H9 (cell line): ENCODE results near the gene NRGN. TPM values are rescaled to one million over a fixed set of nuclear protein-coding genes. Genes with fewer than 3 reads are reported as not detected.

ENCODE experiments used
- DNase-seq: peaks from one replicate; pipeline ENCODE4 v3.0.0-alpha.2; 2017
- H2AFZ ChIP-seq: one replicate; pipeline ENCODE4 v1.6.1; 2013; ENCODE audit warnings: mild to moderate bottlenecking, low read length, control low read depth, moderate library complexity
- H2AK5ac ChIP-seq: 2 replicates; pipeline ENCODE4 v1.6.1; 2013; ENCODE audit warnings: low read length, control low read depth, mixed read lengths; ENCODE audit not compliant: insufficient read length
- H2BK120ac ChIP-seq: one replicate; pipeline ENCODE4 v1.6.1; 2013; ENCODE audit warnings: low read depth, mild to moderate bottlenecking, low read length, control low read depth, inconsistent platforms; ENCODE audit not compliant: poor library complexity, severe bottlenecking
- H2BK12ac ChIP-seq: 2 replicates; pipeline ENCODE4 v1.6.1; 2013; ENCODE audit warnings: low read length, control low read depth, mixed read lengths, low read depth; ENCODE audit not compliant: insufficient read length
- H2BK15ac ChIP-seq: 2 replicates; pipeline ENCODE4 v1.6.1; 2013; ENCODE audit warnings: low read depth, low read length, control low read depth
- H2BK20ac ChIP-seq: one replicate; pipeline ENCODE4 v1.6.1; 2013; ENCODE audit warnings: low read depth, mild to moderate bottlenecking, low read length, control low read depth, inconsistent platforms; ENCODE audit not compliant: poor library complexity, severe bottlenecking
- H2BK5ac ChIP-seq: 2 replicates; pipeline ENCODE4 v1.6.1; 2013; ENCODE audit warnings: low read length, control low read depth, mixed read lengths; ENCODE audit not compliant: insufficient read length
- H3K14ac ChIP-seq: 2 replicates; pipeline ENCODE4 v1.6.1; 2013; ENCODE audit warnings: low read length, control low read depth; ENCODE audit not compliant: insufficient read depth
- H3K18ac ChIP-seq: 2 replicates; pipeline ENCODE4 v1.6.1; 2013; ENCODE audit warnings: low read depth, mild to moderate bottlenecking, mixed read lengths, low read length, control low read depth; ENCODE audit not compliant: insufficient read length
- H3K23ac ChIP-seq: 2 replicates; pipeline ENCODE4 v1.6.1; 2013; ENCODE audit warnings: low read length, control low read depth, mixed read lengths, low read depth; ENCODE audit not compliant: insufficient read length
- H3K23me2 ChIP-seq: 2 replicates; pipeline ENCODE4 v1.6.1; 2013; ENCODE audit warnings: low read depth, mild to moderate bottlenecking, mixed read lengths, low read length, control low read depth; ENCODE audit not compliant: insufficient read length, poor library complexity, severe bottlenecking
- H3K27ac ChIP-seq: 2 replicates; pipeline ENCODE4 v1.5.1; 2013; ENCODE audit warnings: low read length, control low read depth, mixed read lengths, low read depth; ENCODE audit not compliant: insufficient read length
- H3K27me3 ChIP-seq: 2 replicates; pipeline ENCODE4 v1.6.1; 2013; ENCODE audit warnings: low read length, control low read depth, inconsistent platforms; ENCODE audit not compliant: insufficient read depth
- H3K4ac ChIP-seq: 2 replicates; pipeline ENCODE4 v1.6.1; 2013; ENCODE audit warnings: low read depth, mild to moderate bottlenecking, control low read depth, inconsistent platforms, low read length, moderate library complexity
- H3K4me1 ChIP-seq: 2 replicates; pipeline ENCODE4 v1.6.1; 2013; ENCODE audit warnings: low read length, control low read depth, inconsistent platforms; ENCODE audit not compliant: insufficient read depth
- H3K4me2 ChIP-seq: 2 replicates; pipeline ENCODE4 v1.6.1; 2013; ENCODE audit warnings: low read length, control low read depth, mixed read lengths; ENCODE audit not compliant: insufficient read length, insufficient read depth
- H3K56ac ChIP-seq: 2 replicates; pipeline ENCODE4 v1.6.1; 2013; ENCODE audit warnings: low read depth, mild to moderate bottlenecking, mixed read lengths, low read length, control low read depth; ENCODE audit not compliant: insufficient read length
- H3K79me1 ChIP-seq: 2 replicates; pipeline ENCODE4 v1.6.1; 2013; ENCODE audit warnings: low read depth, mild to moderate bottlenecking, moderate library complexity, low read length, control low read depth, inconsistent platforms; ENCODE audit not compliant: insufficient read depth, poor library complexity, severe bottlenecking
- H3K79me2 ChIP-seq: 2 replicates; pipeline ENCODE4 v1.6.1; 2013; ENCODE audit warnings: low read length, control low read depth, inconsistent platforms; ENCODE audit not compliant: insufficient read depth
- H3K9ac ChIP-seq: 2 replicates; pipeline ENCODE4 v1.6.1; 2013; ENCODE audit warnings: low read length, control low read depth, mixed read lengths; ENCODE audit not compliant: insufficient read length; ENCODE audit errors: extremely low read depth
- H3K9me3 ChIP-seq: one replicate; pipeline ENCODE4 v1.6.1; 2013; ENCODE audit warnings: low read depth, low read length, inconsistent platforms; ENCODE audit not compliant: control insufficient read depth
- H3T11ph ChIP-seq: one replicate; pipeline ENCODE4 v1.6.1; 2013; ENCODE audit warnings: mild to moderate bottlenecking, low read length, control low read depth, inconsistent platforms
- H4K20me1 ChIP-seq: one replicate; pipeline ENCODE4 v1.6.1; 2013; ENCODE audit not compliant: control insufficient read depth, insufficient read length, insufficient read depth
- H4K5ac ChIP-seq: 2 replicates; pipeline ENCODE4 v1.6.1; 2013; ENCODE audit warnings: low read depth, mild to moderate bottlenecking, mixed read lengths, low read length, control low read depth; ENCODE audit not compliant: insufficient read length
- H4K8ac ChIP-seq: replicated peaks from 2 replicates; pipeline ENCODE4 v1.6.1; 2013; ENCODE audit warnings: low read length, control low read depth, mixed read lengths, low read depth; ENCODE audit not compliant: insufficient read length
- H4K91ac ChIP-seq: 2 replicates; pipeline ENCODE4 v1.6.1; 2013; ENCODE audit warnings: low read depth, mild to moderate bottlenecking, moderate library complexity, mixed read lengths, low read length, control low read depth; ENCODE audit not compliant: insufficient read length
- H3K27ac Mint-ChIP-seq, 3 experiments: 2 replicates in 2 of 3; 3 replicates in 1 of 3; pipeline ENCODE4 v1.8.0; 2020 to 2021; ENCODE audit warnings: mixed read lengths in 3 of 3, mild to moderate bottlenecking in 1 of 3, moderate library complexity in 1 of 3
- H3K27me3 Mint-ChIP-seq: 2 replicates; pipeline ENCODE4 v1.8.0; 2021; ENCODE audit warnings: low read depth, mild to moderate bottlenecking, moderate library complexity, mixed read lengths
- H3K36me3 Mint-ChIP-seq, 3 experiments: 2 replicates in 2 of 3; 3 replicates in 1 of 3; pipeline ENCODE4 v1.8.0; 2020 to 2021; ENCODE audit warnings: low read depth in 3 of 3, mixed read lengths in 3 of 3; ENCODE audit not compliant: insufficient read depth in 1 of 3
- H3K4me1 Mint-ChIP-seq, 2 experiments: 2 replicates each; pipeline ENCODE4 v1.8.0; 2020; ENCODE audit warnings: mixed read lengths in 2 of 2
- H3K4me3 Mint-ChIP-seq, 2 experiments: 2 replicates in 1 of 2; 3 replicates in 1 of 2; pipeline ENCODE4 v1.8.0; 2020 to 2021; ENCODE audit warnings: mild to moderate bottlenecking in 2 of 2, mixed read lengths in 2 of 2, moderate library complexity in 1 of 2
- H3K9me3 Mint-ChIP-seq, 2 experiments: 2 replicates in 1 of 2; 3 replicates in 1 of 2; pipeline ENCODE4 v1.8.0; 2020; ENCODE audit warnings: mild to moderate bottlenecking in 2 of 2, mixed read lengths in 2 of 2, moderate library complexity in 1 of 2
- WGBS: extraction: QIAGEN DNeasy Blood & Tissue Kit; methylation state at CpG from one replicate; pipeline ENCODE4 v1.1.7; 2013; ENCODE audit warnings: missing lambda C conversion rate, low lambda C conversion rate, mixed read lengths; ENCODE audit not compliant: insufficient read length; ENCODE audit errors: extremely low coverage; 5-methylcytosine and 5-hydroxymethylcytosine counted together
- total RNA-seq: library from RNA; stranded (reverse); gene quantifications from 2 replicates; pipeline ENCODE4 v1.2.1, GENCODE V29; 2021
- TF ChIP-seq, protein P1 (sequence below): fragments of 200-600 bp; sonication (generic); conservative IDR thresholded peaks from 3 replicates; pipeline ENCODE4 v1.8.0; 2021; ENCODE audit warnings: antibody characterized with exemption, mild to moderate bottlenecking

Gene NRGN
- total RNA-seq, 1 experiment from 2014 or later = 6.4 TPM

DNA sequence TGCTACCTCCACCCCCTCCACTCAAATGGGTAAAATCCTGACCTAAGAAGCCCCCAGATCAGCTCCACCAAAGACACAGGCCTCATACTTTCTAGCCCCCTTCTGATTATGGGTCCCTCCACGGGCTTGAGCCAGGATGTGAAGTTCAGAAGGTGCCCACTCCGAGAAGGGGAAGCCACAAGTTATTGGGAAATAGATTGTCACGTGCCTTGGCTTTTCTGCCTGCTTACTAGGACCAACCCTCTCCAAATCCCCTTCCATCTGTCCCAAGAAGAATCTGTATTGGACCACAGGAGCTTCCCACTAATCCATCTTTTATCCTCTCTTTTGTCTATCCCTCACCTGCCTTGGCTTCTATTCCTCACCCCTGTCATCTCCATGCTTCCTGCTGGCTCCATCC is 3.0 kb upstream of the NRGN start:
- no peak overlapping the region for H3T11ph ChIP-seq
- H3K79me2 ChIP-seq = no peaks in the 10 kb centered on the region
- H3K4me3 Mint-ChIP-seq = no peak overlapping the region
- H2BK15ac ChIP-seq = no peak overlapping the region
- no peak overlapping the region for H2BK5ac ChIP-seq
- no peaks in the 10 kb centered on the region for H3K79me1 ChIP-seq
- H3K27me3 ChIP-seq = peaks cover 45% of the 10 kb centered on the region
- no peaks in the 10 kb centered on the region for H3K4me1 ChIP-seq
- no peak overlapping the region for H4K8ac ChIP-seq
- no peak overlapping the region for H3K4ac ChIP-seq
- H2AFZ ChIP-seq = no peak overlapping the region
- no peak overlapping the region for H2AK5ac ChIP-seq
- H3K9me3 ChIP-seq = no peaks in the 10 kb centered on the region
- H3K18ac ChIP-seq = no peak overlapping the region
- H2BK120ac ChIP-seq = no peak overlapping the region
- no peaks in the 10 kb centered on the region for H3K9me3 Mint-ChIP-seq
- H2BK20ac ChIP-seq = no peak overlapping the region
- H4K20me1 ChIP-seq = no peaks in the 10 kb centered on the region
- no peaks in the 10 kb centered on the region; a peak in 1 of 7 replicates for H3K36me3 Mint-ChIP-seq
- TF ChIP-seq, protein P1, sequence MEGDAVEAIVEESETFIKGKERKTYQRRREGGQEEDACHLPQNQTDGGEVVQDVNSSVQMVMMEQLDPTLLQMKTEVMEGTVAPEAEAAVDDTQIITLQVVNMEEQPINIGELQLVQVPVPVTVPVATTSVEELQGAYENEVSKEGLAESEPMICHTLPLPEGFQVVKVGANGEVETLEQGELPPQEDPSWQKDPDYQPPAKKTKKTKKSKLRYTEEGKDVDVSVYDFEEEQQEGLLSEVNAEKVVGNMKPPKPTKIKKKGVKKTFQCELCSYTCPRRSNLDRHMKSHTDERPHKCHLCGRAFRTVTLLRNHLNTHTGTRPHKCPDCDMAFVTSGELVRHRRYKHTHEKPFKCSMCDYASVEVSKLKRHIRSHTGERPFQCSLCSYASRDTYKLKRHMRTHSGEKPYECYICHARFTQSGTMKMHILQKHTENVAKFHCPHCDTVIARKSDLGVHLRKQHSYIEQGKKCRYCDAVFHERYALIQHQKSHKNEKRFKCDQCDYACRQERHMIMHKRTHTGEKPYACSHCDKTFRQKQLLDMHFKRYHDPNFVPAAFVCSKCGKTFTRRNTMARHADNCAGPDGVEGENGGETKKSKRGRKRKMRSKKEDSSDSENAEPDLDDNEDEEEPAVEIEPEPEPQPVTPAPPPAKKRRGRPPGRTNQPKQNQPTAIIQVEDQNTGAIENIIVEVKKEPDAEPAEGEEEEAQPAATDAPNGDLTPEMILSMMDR = no peak
- H3K56ac ChIP-seq = no peak overlapping the region
- H3K9ac ChIP-seq = no peak overlapping the region
- H3K4me2 ChIP-seq = no peak overlapping the region
- no peak overlapping the region for H3K14ac ChIP-seq
- H3K27me3 Mint-ChIP-seq = peaks cover 70% of the 10 kb centered on the region
- no peak for DNase-seq
- H2BK12ac ChIP-seq = no peak overlapping the region
- peaks cover 11% of the 10 kb centered on the region for H3K23me2 ChIP-seq
- no peak overlapping the region for H4K5ac ChIP-seq
- WGBS = no CpG with 5 or more reads among the region's 3 CpGs
- H3K27ac Mint-ChIP-seq = no peak overlapping the region
- H3K27ac ChIP-seq = no peak overlapping the region
- no peak overlapping the region for H3K23ac ChIP-seq
- H3K4me1 Mint-ChIP-seq = peaks cover 20 to 22% of the 10 kb centered on the region in 2 experiments
- H4K91ac ChIP-seq = no peak overlapping the region
